Astrocyte of the cerebellum (primary cell): Measurements from ENCODE around the gene SPINK4.

Source experiments
- DNase-seq: peaks from one replicate; pipeline ENCODE4 v3.0.0-alpha.2; 2011; ENCODE audit warnings: low read depth
- H3K4me3 ChIP-seq: 2 replicates; pipeline ENCODE4 v1.5.1; 2011; ENCODE audit warnings: mild to moderate bottlenecking, low read depth, low read length, moderate library complexity
- in situ Hi-C: cut with HindIII; loops from 2 replicates; pipeline ENCODE4 v1.10.0; 2017; ENCODE audit warnings: low sequenced_read_pairs
- TF ChIP-seq, protein P1 (sequence below): IDR thresholded peaks from 2 replicates; pipeline ENCODE4 v1.5.1; 2012; ENCODE audit warnings: low read length, low read depth, moderate library complexity, mild to moderate bottlenecking; ENCODE audit errors: missing control alignments

The SPINK4 gene, protein sequence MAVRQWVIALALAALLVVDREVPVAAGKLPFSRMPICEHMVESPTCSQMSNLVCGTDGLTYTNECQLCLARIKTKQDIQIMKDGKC

DNA sequence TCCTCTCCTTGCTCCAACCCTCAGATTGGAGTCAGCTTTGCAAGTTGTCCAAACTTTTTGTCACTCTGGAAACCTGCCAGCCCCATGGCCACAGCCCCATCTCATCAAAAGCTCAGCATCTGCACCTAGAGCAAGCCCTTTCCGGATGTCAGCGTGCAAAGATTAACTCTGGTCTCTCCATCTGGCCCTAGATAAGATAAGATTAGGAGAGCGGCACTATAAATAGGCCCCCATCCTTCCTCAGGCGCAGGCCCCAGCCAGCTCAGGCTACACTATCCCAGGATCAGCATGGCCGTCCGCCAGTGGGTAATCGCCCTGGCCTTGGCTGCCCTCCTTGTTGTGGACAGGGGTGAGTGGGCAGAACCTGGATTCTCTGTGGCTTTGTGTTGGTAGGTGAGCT, at the start of gene SPINK4:
SPINK4 (plus strand) TSS at position 247 of the 400 bp plus-strand sequence; CDS start at position 289, 42 bp downstream.
- TF ChIP-seq, protein P1, sequence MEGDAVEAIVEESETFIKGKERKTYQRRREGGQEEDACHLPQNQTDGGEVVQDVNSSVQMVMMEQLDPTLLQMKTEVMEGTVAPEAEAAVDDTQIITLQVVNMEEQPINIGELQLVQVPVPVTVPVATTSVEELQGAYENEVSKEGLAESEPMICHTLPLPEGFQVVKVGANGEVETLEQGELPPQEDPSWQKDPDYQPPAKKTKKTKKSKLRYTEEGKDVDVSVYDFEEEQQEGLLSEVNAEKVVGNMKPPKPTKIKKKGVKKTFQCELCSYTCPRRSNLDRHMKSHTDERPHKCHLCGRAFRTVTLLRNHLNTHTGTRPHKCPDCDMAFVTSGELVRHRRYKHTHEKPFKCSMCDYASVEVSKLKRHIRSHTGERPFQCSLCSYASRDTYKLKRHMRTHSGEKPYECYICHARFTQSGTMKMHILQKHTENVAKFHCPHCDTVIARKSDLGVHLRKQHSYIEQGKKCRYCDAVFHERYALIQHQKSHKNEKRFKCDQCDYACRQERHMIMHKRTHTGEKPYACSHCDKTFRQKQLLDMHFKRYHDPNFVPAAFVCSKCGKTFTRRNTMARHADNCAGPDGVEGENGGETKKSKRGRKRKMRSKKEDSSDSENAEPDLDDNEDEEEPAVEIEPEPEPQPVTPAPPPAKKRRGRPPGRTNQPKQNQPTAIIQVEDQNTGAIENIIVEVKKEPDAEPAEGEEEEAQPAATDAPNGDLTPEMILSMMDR = no peak
- in situ Hi-C loops = no loop called here
- DNase-seq = no peak
- no peak within 1 kb of the TSS for H3K4me3 ChIP-seq

DNA sequence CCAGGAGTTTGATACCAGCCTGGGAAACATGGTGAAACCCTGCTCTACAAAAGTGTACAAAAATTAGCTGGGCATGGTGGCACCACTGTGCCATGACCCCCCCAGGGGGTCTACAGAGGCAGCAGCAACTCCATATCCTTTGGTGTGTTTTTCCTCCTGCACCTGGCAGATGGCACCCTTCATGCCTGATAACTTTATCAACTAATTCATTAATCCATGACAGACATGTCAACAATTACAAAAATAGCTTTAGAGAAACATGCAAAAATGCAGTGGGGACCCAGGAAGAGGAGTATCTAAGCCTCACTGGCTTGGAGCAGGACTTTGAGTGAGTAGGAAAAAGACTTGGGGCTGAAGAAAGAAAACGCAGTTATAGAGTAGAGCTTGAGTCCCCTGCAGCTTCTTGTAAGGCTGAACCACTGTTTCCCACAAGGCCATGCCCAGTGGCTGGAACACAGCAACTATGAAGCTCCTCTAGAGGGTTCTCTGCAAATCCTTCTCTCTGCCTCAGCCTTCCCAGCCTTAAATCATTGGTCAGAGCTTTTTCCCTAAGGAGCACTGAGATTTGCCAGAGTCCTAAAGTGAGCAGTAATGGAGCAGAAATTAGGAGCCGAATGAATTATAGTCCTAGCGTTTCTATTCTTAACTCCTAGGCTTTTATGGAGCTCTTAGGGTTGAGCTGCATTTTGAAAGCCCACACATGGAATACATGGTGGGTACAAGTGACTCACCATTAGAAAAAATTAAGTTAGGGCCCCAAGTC, 47.3 kb upstream of the SPINK4 start:
- TF ChIP-seq, protein P1 = no peak
- in situ Hi-C loops = loop anchor here (5.0 kb wide), 1 partner anchor 65 kb away; no protein-coding TSS in a partner anchor
- H3K4me3 ChIP-seq = no peak overlapping the region
- no peak for DNase-seq

DNA sequence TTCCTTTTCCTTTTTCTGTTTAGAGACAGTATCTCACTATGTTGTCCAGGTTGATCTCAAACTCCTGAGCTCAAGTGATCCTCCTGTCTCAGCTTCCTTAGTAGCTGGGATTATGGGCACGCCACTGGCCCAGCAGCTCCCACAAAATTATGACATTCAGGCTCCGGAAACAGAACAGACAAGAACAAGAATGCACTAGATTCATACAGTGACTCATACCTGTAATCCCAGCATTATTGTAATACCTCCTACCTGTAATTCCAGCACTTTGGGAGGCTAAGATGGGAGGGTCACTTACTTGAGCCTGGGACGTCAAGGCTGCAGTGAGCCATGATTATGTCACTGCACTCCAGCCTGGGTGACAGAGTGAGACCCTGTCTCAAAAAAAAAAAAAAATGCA, 46.1 kb upstream of the SPINK4 start:
- H3K4me3 ChIP-seq = no peak overlapping the region
- DNase-seq = no peak
- TF ChIP-seq, protein P1 = no peak
- in situ Hi-C loops = loop anchor here (5.0 kb wide), 1 partner anchor 67 kb away; no protein-coding TSS in a partner anchor

DNA sequence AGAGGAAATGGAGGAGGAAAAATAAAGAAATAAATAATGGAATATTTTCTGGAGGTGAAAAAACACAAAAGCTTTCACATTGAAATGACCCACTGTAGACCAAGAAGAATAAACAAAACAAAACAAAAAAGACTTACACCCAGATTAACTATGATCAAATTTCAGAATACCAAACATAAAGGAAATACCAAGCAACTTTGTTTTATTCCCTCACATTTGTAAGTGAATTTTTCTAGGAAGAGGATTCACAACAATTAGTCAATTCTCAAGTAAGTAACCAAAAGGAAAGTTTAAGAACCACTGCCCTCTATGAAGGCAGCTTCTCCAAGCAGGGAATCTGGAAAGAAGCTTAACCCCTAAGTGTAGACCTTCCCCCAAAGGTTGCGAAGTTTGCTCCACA, 43.2 kb upstream of the SPINK4 start:
- in situ Hi-C loops = no loop called here
- DNase-seq = no peak
- H3K4me3 ChIP-seq = no peak overlapping the region
- TF ChIP-seq, protein P1 = no peak

DNA sequence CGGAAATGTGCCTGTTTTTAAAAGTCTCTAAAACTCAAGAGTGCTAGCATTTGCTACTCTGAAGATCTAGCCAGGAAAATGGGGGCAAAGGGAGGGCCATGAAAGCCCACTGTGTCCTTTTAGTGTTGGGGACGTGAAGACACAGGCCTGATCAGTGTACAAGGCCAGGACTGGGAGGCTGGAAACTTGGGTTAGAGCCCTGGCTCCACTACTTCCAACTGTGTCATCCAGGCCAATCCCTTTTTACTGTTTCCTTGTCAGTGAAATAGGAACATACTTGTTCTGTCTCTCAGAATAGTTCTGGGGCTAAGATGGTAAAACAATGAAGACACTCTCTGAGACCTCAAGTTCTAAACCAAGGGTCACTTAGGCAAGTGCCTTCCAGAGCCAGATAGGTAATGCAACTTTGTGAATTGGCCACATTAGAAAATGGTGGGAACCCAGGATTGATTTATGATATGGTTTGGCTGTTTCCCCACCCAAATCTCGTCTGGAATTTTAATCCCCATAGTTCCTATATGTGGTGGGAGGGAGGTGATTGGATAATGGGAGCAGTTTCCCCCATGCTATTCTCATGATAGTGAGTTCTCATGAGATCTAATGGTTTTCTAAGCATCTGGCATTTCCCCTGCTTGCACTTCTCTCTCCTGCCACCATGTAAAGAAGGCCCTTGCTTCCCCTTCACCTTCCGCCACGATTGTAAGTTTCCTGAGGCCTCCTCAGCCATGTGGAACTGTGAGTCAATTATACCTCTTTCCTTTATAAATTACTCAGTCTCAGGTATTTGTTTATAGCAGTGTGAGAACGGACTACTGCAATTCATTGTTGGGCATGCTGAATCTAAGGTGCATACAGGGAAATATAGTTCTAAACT, 42.5 kb upstream of the SPINK4 start:
- no peak for DNase-seq
- in situ Hi-C loops = no loop called here
- TF ChIP-seq, protein P1 = no peak

DNA sequence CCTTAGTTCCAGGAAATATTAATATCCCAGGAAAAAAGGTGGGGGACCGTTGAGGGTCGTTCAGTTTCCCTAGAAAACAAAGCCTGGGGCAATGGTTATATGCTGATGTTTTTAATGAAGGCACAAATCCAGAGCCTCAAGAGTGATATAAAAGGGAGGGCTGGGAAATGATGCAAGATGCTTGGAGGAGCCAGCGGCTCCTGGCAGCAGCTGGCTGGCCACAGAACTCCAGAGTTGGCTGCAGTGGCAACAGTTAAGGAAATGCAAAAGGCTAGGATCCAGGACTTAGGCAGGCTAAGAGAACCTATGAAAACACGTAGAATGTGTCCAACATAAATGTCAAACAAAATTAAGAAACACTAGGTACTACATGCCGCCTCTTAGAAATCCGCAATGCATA, 41.8 kb upstream of the SPINK4 start:
- TF ChIP-seq, protein P1 = no peak
- no peak overlapping the region for H3K4me3 ChIP-seq
- peak; percentile 73 for DNase-seq
- in situ Hi-C loops = no loop called here

More for the DNA sequence above, 42.5 kb upstream of the SPINK4 start:
- H3K4me3 ChIP-seq = no peak overlapping the region
